GM23338 (cell line): Measurements from ENCODE around the gene BCR. TPM values are rescaled to one million over a fixed set of nuclear protein-coding genes. Genes with fewer than 3 reads are reported as not detected.

Source experiments
- ATAC-seq: fragments of 200-7000 bp; cut with Tn5 transposase; 3 replicates; pipeline ENCODE4 v1.9.1; 2020
- DNase-seq: peaks from one replicate; pipeline ENCODE4 v3.0.0-alpha.2; 2015; ENCODE audit warnings: low spot score
- H2AFZ ChIP-seq: fragments of 200-600 bp; sonication (generic); 2 replicates; pipeline ENCODE4 v1.8.0; 2016; ENCODE audit warnings: antibody characterized with exemption, mild to moderate bottlenecking, moderate library complexity
- H3F3A ChIP-seq: fragments of 200-600 bp; sonication (generic); replicated peaks from 2 replicates; pipeline ENCODE4 v1.8.0; 2017; ENCODE audit warnings: antibody characterized with exemption, mixed run types, low read depth
- H3K27ac ChIP-seq: fragments of 200-600 bp; sonication (generic); 2 replicates; pipeline ENCODE4 v1.6.1; 2016; ENCODE audit warnings: low read depth
- H3K27me3 ChIP-seq: fragments of 200-600 bp; sonication (generic); 2 replicates; pipeline ENCODE4 v1.8.0; 2016; ENCODE audit warnings: mild to moderate bottlenecking, mixed run types, moderate library complexity; ENCODE audit not compliant: insufficient read depth
- H3K36me3 ChIP-seq: fragments of 200-600 bp; sonication (generic); 2 replicates; pipeline ENCODE4 v1.8.0; 2016; ENCODE audit warnings: mild to moderate bottlenecking; ENCODE audit not compliant: insufficient read depth
- H3K4me1 ChIP-seq: fragments of 200-600 bp; sonication (generic); 2 replicates; pipeline ENCODE4 v1.8.0; 2016; ENCODE audit warnings: mild to moderate bottlenecking, moderate library complexity; ENCODE audit not compliant: insufficient read depth
- H3K4me2 ChIP-seq: fragments of 200-600 bp; sonication (generic); 2 replicates; pipeline ENCODE4 v1.7.1; 2017; ENCODE audit warnings: mixed run types
- H3K4me3 ChIP-seq: fragments of 200-600 bp; sonication (generic); 2 replicates; pipeline ENCODE4 v1.6.1; 2016; ENCODE audit warnings: mixed run types
- H3K79me2 ChIP-seq: fragments of 200-600 bp; sonication (generic); replicated peaks from 2 replicates; pipeline ENCODE4 v1.8.0; 2017; ENCODE audit warnings: mild to moderate bottlenecking; ENCODE audit not compliant: insufficient read depth
- H3K9me2 ChIP-seq: fragments of 200-600 bp; sonication (generic); 2 replicates; pipeline ENCODE4 v1.8.0; 2017; ENCODE audit not compliant: insufficient read depth
- H4K20me1 ChIP-seq: fragments of 200-600 bp; sonication (generic); replicated peaks from 2 replicates; pipeline ENCODE4 v1.8.0; 2017; ENCODE audit warnings: mild to moderate bottlenecking; ENCODE audit not compliant: insufficient read depth
- H3K27ac Mint-ChIP-seq: 2 replicates; pipeline ENCODE4 v1.8.0; 2020; ENCODE audit warnings: inconsistent platforms, mild to moderate bottlenecking, moderate library complexity, mixed read lengths
- H3K27me3 Mint-ChIP-seq: 3 replicates; pipeline ENCODE4 v1.8.0; 2022; ENCODE audit warnings: low read depth, mild to moderate bottlenecking, moderate library complexity, mixed read lengths, inconsistent platforms; ENCODE audit not compliant: insufficient read depth, poor library complexity
- H3K36me3 Mint-ChIP-seq: 3 replicates; pipeline ENCODE4 v1.8.0; 2021; ENCODE audit warnings: low read depth, mild to moderate bottlenecking, inconsistent platforms, moderate library complexity, mixed read lengths
- H3K4me1 Mint-ChIP-seq: 3 replicates; pipeline ENCODE4 v1.8.0; 2020; ENCODE audit warnings: mild to moderate bottlenecking, inconsistent platforms, mixed read lengths
- H3K4me3 Mint-ChIP-seq: 3 replicates; pipeline ENCODE4 v1.8.0; 2021; ENCODE audit warnings: moderate library complexity, mild to moderate bottlenecking, inconsistent platforms, mixed read lengths
- H3K9me3 Mint-ChIP-seq: 3 replicates; pipeline ENCODE4 v1.8.0; 2020; ENCODE audit warnings: moderate library complexity, mild to moderate bottlenecking, inconsistent platforms, mixed read lengths
- CREB1 ChIP-seq: fragments of 250-450 bp; sonication (Bioruptor Pico); IDR thresholded peaks from 2 replicates; pipeline ENCODE4 v1.5.0; 2020; ENCODE audit warnings: low read depth, mild to moderate bottlenecking, moderate library complexity
- ETS1 ChIP-seq: IDR thresholded peaks from 2 replicates; pipeline ENCODE4 v1.6.1; 2016; ENCODE audit warnings: antibody characterized with exemption
- EZH2phosphoT487 ChIP-seq: fragments of 200-600 bp; sonication (generic); IDR thresholded peaks from one replicate; pipeline ENCODE4 v1.8.1; 2018; ENCODE audit warnings: antibody characterized with exemption; ENCODE audit not compliant: unreplicated experiment
- JUNB ChIP-seq: IDR thresholded peaks from one replicate; pipeline ENCODE4 v1.6.1; 2016; ENCODE audit warnings: antibody characterized with exemption; ENCODE audit not compliant: unreplicated experiment
- NANOG ChIP-seq: IDR thresholded peaks from 2 replicates; pipeline ENCODE4 v1.6.1; 2016; ENCODE audit warnings: antibody characterized with exemption, borderline replicate concordance
- STAT1 ChIP-seq: IDR thresholded peaks from one replicate; pipeline ENCODE4 v1.6.1; 2016; ENCODE audit warnings: antibody characterized with exemption; ENCODE audit not compliant: unreplicated experiment
- ZNF331 ChIP-seq: fragments of 250-450 bp; sonication (Bioruptor Pico); IDR thresholded peaks from 2 replicates; pipeline ENCODE4 v1.5.0; 2020; ENCODE audit warnings: low read depth, mild to moderate bottlenecking, moderate library complexity
- polyA plus RNA-seq: library from polyadenylated mRNA; unstranded; fragments of >200 nt; fragmentation: Nextera tagmentation; extraction: Ambion mirVana; gene quantifications from 2 replicates; pipeline ENCODE4 v1.2.1, GENCODE V29; 2016
- total RNA-seq: library from RNA; depleted of rRNA; stranded (reverse); fragments of >200 nt; shearing (Covaris generic); gene quantifications from 2 replicates; pipeline ENCODE4 v1.2.3, GENCODE V29; 2014

Gene BCR
- total and polyA plus RNA-seq, 2 experiments from 2014 or later, result 17.7 to 121 TPM

- Histone ChIP-seq H3K4me2 (no peak overlapping the region), H2AFZ (no peak overlapping the region), H3K27ac (no peak overlapping the region), H4K20me1 (no peaks in the 10 kb centered on the region), H3K27me3 (no peaks in the 10 kb centered on the region), H3K4me3 (no peak overlapping the region), H3K79me2 (no peaks in the 10 kb centered on the region; the same call in 1 of the 2 replicates), H3K4me1 (peaks cover 12% of the 10 kb centered on the region), H3K36me3 (no peaks in the 10 kb centered on the region), H3F3A (no peaks in the 10 kb centered on the region), H3K9me2 (no peaks in the 10 kb centered on the region)
- TF ChIP-seq STAT1 (no peak), EZH2phosphoT487 (no peak), ETS1 (no peak), JUNB (no peak)
- H3K4me3 Mint-ChIP-seq, result no peak overlapping the region
- peaks cover 19% of the 10 kb centered on the region for H3K4me1 Mint-ChIP-seq
- no peak overlapping the region for H3K27ac Mint-ChIP-seq
- H3K27me3 Mint-ChIP-seq, result peaks cover 32% of the 10 kb centered on the region
- DNase-seq, result no peak
- ATAC-seq, result no peak
- peaks cover 29% of the 10 kb centered on the region for H3K9me3 Mint-ChIP-seq
- peaks cover 31% of the 10 kb centered on the region for H3K36me3 Mint-ChIP-seq
Observed at GRCh38 chr22:23175817-23176644, 4.3 kb upstream of the BCR start.

GRCh38 chr22:23176645-23177027 is 3.7 kb upstream of the BCR start:
- no peaks in the 10 kb centered on the region for H3K36me3 ChIP-seq
- TF ChIP-seq ZNF331 (CRISPR knock-in tag) (no peak), EZH2phosphoT487 (no peak)
- Mint-ChIP-seq H3K4me3 (no peak overlapping the region), H3K36me3 (peaks cover 31% of the 10 kb centered on the region), H3K9me3 (peaks cover 29% of the 10 kb centered on the region), H3K27me3 (peaks cover 32% of the 10 kb centered on the region), H3K4me1 (peaks cover 19% of the 10 kb centered on the region), H3K27ac (no peak overlapping the region)
- no peak overlapping the region for H2AFZ ChIP-seq
- no peak overlapping the region for H3K4me3 ChIP-seq
- no peak overlapping the region for H3K27ac ChIP-seq
- no peaks in the 10 kb centered on the region for H4K20me1 ChIP-seq
- DNase-seq (no peak), ATAC-seq (no peak)
- no peak overlapping the region for H3K4me2 ChIP-seq
- H3K4me1 ChIP-seq, result peaks cover 12% of the 10 kb centered on the region
- 0 out of 2 replicates have a peak, but pooled peaks cover 4% of the 10 kb centered on the region for H3K27me3 ChIP-seq
- H3K79me2 ChIP-seq, result peaks cover 5% of the 10 kb centered on the region
- no peaks in the 10 kb centered on the region for H3F3A ChIP-seq
- H3K9me2 ChIP-seq, result no peaks in the 10 kb centered on the region

GRCh38 chr22:23177197-23177596 is 3.1 kb upstream of the BCR start:
- Mint-ChIP-seq H3K27me3 (peaks cover 37% of the 10 kb centered on the region), H3K4me1 (peaks cover 23% of the 10 kb centered on the region)

More at GRCh38 chr22:23177197-23177596, 3.1 kb upstream of the BCR start:
- ATAC-seq (no peak), DNase-seq (no peak)
- peaks cover 29% of the 10 kb centered on the region for H3K9me3 Mint-ChIP-seq
- Histone ChIP-seq H2AFZ (no peak overlapping the region), H3K27ac (no peak overlapping the region), H4K20me1 (peaks cover 3% of the 10 kb centered on the region), H3K79me2 (peaks cover 10% of the 10 kb centered on the region), H3K4me3 (no peak overlapping the region), H3K27me3 (peaks cover 10% of the 10 kb centered on the region), H3K36me3 (no peaks in the 10 kb centered on the region), H3F3A (peaks cover 2% of the 10 kb centered on the region; the same call in 1 of the 2 replicates), H3K9me2 (no peaks in the 10 kb centered on the region), H3K4me2 (no peak overlapping the region), H3K4me1 (peaks cover 12% of the 10 kb centered on the region)
- no peak overlapping the region for H3K27ac Mint-ChIP-seq
- peaks cover 36% of the 10 kb centered on the region for H3K36me3 Mint-ChIP-seq
- H3K4me3 Mint-ChIP-seq, result no peak overlapping the region
- TF ChIP-seq CREB1 (CRISPR knock-in tag), result no peak
- no peak for TF ChIP-seq EZH2phosphoT487
- no peak for TF ChIP-seq ZNF331 (CRISPR knock-in tag)
- TF ChIP-seq NANOG, result no peak
